HG02840 (cell line): ENCODE results near the gene LYST.
"Not testable (repeated sequence)": the region's sequence is repeated elsewhere in the genome, so short reads cannot be mapped to it uniquely, and the experiment has no call there.

Experiments used
- ATAC-seq: cut with Tn5 transposase; IDR thresholded peaks from one replicate; pipeline ENCODE4 v1.9.1; 2021; ENCODE audit warnings: mild to moderate bottlenecking, moderate library complexity, moderate number of reproducible peaks; ENCODE audit not compliant: unreplicated experiment, low FRiP score

The LYST gene

DNA sequence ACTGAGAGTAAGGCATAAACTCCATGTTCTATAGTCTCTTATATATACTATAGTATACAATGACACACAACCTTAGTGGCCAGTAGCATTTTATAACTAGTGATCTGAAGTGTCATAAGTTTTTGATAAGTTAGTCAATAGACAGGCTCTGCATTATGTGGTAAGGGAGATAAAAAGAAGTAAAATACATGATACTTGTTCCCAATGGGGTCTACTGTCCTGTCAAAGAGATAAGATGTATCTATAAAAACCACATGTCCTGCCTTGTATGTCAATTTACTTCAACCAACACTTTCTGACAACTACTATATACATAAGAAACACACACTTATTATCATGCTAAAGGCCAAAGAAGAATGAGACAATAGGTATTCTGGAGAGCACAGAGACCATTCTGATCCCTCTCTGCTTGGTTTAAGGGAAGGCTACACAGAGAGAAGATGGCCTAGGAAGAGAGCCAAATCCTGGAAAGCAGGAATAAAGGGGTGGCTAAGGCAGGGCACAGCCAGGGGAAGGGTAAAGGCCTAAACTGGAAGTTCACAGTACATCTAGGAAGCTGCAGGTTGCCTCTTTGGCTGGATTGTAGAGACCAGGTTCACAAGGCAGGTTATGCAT is 91.4 kb downstream of the LYST start:
- ATAC-seq, result no peak

DNA sequence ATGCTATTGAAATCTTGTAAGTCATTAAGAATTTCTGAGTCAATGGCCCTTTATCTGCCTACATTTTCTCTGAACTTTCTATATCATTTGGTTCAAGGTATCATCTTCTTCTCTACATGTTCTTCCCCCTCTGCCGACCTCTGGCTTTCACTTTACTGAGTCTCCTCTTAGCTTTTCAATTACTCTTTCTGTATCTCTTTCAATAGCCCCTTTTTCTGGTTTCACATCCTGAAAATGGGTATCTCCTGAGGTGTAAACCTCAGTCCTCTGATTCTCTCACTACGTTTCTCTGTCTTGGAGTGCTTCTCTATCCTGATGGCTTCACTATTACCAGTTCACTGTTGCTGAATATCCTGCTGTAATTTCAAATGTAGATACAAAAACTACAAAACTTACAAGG is 98.9 kb downstream of the LYST start:
- ATAC-seq, result peak; percentile 75

DNA sequence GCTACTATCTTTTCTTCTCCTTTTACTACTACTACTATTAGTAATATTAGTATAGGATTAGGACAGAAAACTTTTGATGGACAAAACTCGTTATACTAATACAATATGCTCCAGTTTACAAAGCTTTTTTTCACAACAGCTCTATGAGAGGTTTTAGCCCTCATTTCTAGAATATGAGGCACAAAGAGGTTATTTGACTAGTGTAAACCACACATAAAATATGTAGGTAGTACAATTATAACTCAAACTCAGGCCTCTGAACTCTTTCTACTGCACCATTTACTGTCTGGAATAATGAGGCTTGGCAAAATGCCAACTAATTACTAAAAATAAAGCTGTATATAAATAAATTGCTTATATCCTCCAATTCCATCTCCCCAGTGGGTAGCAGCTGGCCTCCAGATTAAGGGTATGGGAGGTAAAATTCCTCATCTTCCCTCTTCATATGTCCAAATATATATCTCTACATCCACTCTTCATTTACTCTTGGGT is 99.9 kb downstream of the LYST start:
- no peak for ATAC-seq

DNA sequence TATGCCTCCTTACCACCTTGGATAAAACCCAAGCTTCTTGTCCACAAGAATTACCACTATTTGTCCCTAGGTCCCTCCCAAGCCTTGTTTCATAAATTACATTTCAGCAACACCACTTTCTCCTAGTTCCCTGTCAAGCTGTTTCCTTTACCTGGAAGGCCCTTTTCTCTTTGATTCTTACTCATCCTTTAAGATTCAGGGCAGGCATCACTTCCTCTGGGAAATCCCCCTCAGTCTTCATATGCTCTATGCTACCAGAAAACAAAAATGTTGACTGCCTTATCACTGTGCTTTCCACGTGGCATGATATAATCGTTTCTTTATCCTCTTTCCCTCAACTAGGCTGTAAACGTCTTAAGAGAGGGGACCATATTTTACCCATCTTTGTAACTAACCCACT is 102.7 kb downstream of the LYST start:
- peak; percentile 61 for ATAC-seq

DNA sequence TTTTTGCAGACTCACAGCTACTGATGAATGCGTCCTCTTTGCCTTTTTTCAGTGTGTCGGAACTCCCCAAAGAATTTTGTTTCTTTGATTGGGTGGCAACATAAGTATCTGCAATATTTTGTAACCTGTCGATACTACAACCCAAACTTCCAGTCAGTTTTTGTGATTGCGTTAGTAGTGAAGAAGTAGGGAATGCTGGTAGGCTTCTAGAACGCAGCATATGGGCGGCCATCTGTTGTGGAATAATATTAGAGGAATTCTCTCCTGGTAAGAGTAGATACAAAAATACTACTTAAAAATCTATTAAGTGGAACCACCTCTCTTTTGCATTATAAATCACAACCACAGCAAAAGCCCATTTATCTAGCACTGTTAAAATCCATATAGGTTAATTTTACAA is 107.4 kb downstream of the LYST start:
- no peak for ATAC-seq

DNA sequence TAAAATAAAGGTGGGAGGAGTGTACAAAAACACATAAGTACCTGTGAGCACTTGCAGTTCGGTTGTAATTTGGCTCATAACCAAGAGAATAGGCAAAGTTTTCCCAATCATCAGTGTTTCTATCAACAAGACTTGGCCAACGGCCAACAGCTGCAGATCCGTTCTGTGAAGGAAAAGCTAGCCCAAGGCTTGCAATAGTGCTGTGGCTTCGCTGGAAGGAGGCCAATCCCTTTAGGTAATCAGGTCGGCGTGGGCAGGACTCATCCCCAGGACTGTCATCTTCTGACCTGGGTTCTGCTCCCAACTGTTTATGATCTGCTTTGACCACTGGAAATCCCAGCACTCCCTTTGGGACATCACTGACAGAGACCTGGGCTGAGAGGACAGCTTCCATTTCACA is 107.8 kb downstream of the LYST start:
- ATAC-seq, result no peak

DNA sequence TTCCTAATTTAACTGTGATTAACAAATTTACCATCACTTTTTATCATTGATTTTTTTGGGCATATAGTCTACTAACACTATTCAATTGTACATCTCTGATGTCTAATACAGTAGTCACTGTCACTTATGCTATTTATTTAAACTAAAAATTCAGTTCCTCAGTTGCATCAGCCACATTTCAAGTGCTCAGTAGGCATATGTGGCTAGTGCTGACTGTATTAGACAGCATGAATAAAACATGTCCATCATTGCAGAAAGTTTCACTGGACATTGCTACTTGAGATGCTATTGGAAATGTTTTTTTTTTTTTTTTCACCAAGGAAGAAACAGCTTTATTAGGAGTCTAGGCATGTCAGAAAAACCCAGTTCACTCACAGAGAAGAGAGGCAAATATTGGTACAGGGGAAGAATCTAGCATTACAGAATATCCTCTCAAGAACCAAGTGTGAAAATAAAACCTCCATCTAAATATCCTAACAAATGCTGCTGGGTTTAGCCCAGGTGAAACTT is 109.1 kb downstream of the LYST start:
- ATAC-seq, result no peak

DNA sequence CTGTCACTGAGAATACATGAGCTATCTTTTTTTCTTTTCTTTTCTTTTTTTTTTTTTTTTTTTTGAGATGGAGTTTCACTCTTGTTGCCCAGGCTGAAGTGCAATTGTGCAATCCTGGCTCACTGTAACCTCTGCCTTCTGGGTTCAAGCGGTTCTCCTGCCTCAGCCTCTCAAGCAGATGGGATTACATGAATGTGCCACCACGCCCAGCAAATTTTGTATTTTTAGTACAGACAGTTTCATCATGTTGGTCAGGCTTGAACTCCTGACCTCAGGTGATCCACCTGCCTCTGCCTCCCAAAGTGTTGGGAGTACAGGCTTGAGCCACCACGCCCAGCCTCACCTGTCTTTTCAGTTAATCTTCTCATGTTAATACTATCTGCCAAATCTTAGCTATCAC is 112.5 kb downstream of the LYST start:
- ATAC-seq, result not testable (repeated sequence)

DNA sequence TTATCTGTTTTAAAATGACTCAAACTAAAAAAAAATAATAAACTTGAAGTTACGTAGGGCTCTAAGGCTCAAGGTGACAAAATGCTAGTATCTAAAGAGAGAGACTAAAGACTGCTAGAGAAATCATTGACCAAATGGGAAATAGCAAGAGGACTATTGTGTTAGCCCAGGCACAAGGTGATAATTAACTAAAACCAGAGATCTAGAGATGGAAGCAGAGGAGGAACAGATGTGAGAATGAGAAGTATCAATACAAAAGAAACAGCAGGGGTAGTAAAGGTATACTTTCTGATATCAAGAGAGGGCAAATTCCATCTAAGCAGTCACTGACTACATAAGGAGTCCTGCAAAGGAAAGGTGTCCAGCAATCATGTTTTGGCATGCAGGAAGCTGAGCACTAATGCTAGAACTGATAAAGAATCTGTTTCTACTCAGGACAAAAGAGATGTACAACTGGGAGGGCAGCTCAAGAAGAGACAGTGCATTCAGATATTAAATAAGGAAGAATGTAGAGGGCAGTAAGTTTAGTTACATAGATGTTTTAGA is 116.9 kb downstream of the LYST start:
- ATAC-seq, result no peak

DNA sequence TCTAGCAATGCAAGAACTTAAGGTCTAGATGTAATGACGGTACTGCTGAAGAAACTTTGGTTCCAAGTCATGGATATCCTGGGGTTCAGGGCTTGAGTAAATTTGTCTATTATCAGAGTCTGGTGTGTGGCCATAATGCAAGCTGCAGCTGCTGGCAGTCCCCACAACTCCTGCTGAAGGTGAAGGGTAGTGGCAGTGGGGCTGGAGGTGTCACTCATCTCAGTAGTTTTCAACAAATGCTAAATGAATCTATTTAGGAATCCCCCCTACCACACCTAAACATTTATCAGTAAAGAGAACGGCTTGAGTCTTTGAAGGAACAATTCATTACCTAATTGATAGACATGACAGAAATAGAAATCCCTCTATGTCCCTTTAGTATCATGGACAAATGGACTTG is 118.0 kb downstream of the LYST start:
- ATAC-seq, result no peak

DNA sequence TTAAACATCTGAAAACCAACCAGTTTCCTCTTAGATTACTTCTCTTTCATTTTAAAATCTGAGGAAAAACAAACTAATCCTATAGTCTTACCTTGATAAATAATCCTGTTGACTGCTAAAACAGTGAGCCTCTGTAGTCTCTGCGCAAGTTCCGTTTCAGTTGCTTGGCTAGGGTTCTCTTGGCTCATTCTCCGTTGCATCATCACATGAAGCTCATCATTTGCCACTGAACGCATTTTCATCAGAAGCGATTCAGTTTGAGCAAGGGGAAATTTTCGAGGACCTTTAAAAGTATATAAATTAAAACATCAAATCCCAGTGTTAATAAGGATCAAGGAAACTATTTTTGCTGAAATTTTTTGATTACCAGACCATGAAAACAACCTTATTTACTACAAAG is 120.5 kb downstream of the LYST start:
- ATAC-seq, result no peak

DNA sequence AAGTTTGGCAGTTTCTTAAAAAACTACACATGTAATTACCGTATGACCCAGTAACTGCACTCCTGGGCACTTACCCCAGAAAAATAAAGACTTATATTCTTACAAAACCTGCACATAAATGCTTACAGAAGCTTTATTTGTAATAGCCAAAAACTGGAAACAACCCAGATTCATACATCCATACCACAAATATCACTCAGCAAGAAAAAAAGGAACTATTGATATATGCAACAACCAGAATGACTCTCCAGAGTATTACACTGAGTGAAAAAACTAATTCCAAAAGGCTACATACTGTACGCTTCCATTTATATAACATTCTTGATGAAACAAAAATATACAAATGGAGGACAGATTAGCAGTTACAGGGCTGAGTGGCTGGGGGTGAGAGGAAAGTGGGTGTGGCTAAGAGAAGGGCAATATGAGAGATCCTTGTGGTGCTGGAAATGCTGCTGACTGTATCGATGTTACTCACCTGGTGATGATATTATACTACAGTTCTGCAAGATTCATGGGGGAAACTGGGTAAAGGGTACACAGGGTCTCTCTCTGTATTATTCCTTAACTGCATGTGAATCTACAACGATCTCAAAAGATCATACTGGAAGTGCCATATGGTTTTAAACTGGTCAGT is 121.1 kb downstream of the LYST start:
- no peak for ATAC-seq

DNA sequence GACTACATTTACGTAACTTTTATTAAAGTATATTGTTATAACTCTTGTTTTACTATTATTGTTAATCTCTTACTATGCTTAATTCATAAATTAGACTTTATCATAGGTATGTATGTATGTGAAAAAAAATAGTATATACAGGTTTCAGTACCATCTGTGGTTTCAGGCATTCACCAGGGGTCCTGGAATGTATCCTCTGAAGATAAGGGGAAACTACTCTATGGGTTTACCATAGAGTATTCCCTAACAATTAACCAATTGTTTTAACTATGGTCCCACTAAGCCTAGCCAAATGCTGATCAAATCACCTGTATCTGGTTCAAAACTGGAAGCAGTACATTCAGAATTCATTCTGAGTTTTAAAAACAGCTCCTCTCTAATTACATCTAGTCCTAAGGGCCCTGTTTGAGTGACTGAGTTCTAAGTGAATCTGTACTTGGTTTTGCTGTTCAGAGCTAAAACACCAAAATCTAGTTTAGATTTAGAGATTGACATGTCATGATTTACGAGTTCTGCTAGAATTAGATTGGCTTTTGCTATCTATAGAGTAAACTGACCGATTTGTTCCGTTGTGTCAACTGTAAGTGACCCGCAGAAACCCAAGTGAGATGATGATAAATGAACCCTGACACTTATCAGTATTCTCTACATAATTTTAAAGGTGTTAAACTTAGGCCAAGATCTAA is 123.6 kb downstream of the LYST start:
- no peak for ATAC-seq

DNA sequence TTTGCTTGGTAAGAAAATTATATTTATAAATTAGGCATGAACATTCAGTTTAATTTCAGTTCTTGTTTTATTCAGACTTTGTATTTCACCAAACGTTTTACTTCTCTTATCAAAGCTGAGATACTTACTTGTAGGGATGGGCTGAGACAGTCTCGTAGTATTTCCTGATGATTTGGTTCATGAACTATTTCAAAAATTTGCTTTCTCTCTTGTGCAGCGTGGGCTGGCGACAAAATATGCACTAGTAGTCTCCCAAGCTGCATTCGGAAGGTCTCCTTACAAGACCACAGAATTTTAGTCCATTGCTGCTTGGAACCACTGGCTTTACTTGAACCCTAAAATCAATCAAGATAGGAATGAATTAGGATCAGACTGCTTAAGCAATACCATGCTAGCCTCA is 125.4 kb downstream of the LYST start:
- no peak for ATAC-seq

DNA sequence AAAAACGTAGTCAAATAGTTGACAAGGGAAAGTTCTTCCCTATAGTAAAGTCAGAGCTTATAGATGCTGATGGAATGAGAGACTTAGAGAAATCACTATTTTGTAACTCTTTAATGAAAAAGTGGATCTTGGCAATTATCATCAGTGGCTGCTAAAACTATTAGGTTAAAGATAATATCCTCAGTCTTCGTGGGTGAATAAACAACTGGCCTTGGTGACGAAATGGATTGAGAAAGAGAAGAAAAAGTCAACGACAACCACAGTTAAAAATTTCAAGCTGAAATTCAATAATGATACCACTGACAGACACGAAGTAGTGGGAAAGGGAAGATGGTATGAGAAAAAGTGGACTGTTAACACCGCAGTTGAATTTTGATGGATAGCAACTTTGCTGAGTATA is 127.1 kb downstream of the LYST start:
- ATAC-seq, result no peak

DNA sequence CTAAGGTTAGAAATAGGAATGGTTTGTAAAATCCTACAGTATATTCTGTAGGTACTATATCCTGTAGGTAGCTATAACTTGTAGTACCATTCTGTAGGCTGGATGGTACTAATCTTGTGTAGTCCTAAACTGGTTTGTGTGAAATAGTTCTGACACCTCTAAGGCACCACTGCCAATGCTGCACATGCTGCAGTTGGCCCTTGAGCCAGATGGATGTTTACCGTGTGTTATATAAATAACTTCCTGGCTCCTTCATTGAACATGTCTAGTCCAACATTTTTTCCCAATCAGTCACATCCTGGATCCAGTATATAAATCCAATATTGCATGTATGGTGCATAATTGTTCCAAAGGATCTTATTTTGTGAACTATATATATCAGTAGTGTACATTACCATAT is 127.6 kb downstream of the LYST start:
- no peak for ATAC-seq

DNA sequence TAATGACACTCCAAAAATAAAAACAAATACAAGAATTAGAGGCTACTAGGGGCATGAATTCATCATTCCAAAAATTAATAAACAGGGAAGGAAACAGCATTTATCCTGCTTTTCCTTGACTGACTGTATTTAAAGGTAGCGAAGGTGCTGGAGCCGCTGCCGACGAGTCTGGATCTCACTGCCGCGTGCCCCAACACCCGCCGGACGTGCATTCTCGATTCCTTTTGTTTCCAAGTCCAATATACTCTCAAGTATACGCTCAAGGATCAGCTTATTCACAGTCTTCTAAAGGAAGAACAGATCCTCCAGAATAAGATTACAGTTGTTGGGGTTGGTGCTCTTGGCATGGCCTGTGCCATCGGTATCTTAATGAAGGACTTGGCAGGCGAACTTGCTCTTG is 129.0 kb downstream of the LYST start:
- ATAC-seq, result no peak

DNA sequence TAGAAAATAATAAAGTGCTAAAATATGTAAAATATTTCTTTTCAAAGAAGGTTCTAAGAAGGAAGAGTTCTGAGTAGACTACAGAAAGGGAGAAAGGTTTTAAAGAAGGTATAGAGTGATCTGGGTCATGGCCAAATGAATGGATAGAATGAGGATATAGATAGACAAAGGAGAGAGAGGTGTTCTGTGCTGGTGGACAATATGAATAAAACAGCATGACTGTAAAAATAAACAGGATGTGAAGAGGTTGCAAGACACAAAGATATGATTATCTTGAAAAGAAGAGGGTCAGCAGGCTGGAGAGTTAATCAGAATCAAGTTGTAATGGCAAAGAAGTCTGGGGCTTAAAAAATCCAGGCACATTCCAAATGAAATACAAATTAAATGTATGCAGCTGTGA is 130.4 kb downstream of the LYST start:
- no peak for ATAC-seq

DNA sequence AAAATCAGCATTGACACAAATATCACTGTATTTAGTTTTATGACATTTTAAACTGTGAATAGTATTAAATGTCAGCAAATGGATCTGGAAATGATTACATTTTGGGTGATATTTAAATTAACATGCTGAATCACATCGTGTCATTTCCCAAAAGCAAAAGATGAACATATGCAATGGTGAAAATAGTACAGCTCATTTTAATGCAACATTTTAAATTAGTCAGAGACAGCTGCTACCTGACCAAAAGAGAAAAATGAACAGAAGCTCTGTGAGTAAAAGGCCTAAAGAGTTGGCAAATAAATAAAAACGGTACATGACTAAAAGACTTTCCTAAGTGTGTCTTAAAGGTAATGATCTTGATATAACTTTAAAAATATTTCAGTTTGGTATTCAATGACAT is 131.1 kb downstream of the LYST start:
- ATAC-seq, result no peak

DNA sequence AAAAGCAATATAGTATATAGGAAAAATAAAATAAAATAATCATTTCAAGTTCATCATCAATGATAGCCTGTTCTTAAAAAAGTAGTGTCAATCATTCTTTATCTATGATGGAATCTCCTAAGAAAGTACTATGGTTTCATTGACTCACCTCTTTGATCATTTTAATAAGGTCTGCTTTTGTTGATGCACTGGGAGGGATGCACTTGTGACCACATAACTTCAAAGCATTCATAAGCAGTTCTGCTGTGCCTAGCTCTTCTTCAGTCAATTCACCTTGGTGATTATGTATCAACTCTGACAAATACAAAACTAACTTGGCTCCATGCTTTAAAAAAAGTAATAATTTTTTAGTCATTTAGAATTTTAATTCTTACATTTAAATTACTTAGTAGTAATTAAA is 132.4 kb downstream of the LYST start:
- no peak for ATAC-seq

DNA sequence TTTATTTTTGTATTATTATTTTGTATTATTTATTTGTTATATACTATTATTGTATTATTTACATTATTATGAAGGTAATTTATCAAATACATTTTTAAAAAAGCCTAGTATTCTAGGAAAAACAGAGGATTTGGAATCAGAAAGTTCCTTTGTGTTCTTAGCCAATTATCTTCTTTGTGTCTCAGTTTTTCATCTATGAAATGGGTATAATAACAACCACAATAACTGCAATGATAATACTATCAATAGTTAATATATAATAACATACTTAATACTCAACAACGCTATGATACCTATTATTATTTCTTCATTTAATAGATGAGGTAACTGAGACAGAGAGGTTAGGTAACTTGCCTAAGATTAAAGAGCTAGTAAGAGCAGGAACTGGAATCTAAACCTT is 136.7 kb downstream of the LYST start:
- no peak for ATAC-seq
